ENCODE measurements around the gene FHIT. TPM values are rescaled to one million over a fixed set of nuclear protein-coding genes. Genes with fewer than 3 reads are reported as not detected.

Gene FHIT
- total and polyA plus RNA-seq, 10 of the 15 experiments (the other 5 are each of a cell fraction or from before 2014, with no cell fraction given): 4.2 to 14.9 (median 9.4) TPM

GRCh38 chr3:59990915-59991314 lies 1260.3 kb downstream of the FHIT start (continued):
- no peak for TF ChIP-seq ZBTB40 (IDR thresholded peaks at IDR 0.05; ENCODE audit: borderline replicate concordance)

- Histone ChIP-seq H3K27me3 (replicated peaks in 1 of 2; ENCODE audit: control insufficient read depth in 2 of 2, insufficient read depth in 2 of 2, low read length in 1 of 2) (no peaks in the 10 kb centered on the region), H3K9me3 (replicated peaks; ENCODE audit: control insufficient read depth, insufficient read depth, low read length) (no peaks in the 10 kb centered on the region), H3K4me3 (no peak overlapping the region), H3K79me2 (ENCODE audit: control insufficient read depth, insufficient read depth, low read length) (no peaks in the 10 kb centered on the region), H2AFZ (ENCODE audit: control insufficient read depth, low read depth, low read length) (no peak overlapping the region), H3K4me2 (ENCODE audit: control insufficient read depth, insufficient read depth) (no peak overlapping the region), H4K20me1 (ENCODE audit: control insufficient read depth, insufficient read depth) (no peaks in the 10 kb centered on the region), H3K9ac (ENCODE audit: control insufficient read depth, insufficient read depth, low read length) (no peak overlapping the region), H3K36me3 (ENCODE audit: control insufficient read depth in 2 of 2, insufficient read depth in 2 of 2, low read length in 1 of 2) (no peaks in the 10 kb centered on the region), H3K27ac (ENCODE audit: control insufficient read depth, insufficient read depth) (no peak overlapping the region), H3K4me1 (ENCODE audit: control insufficient read depth, insufficient read depth, low read length) (peaks cover 4% of the 10 kb centered on the region; the same call in 1 of the 2 replicates)
- FAIRE-seq (no peak), ATAC-seq (no peak), DNase-seq (ENCODE audit: low read depth, low spot score) (no peak)
- in situ Hi-C loops (cut with MboI): no loop called here
- WGBS (ENCODE audit: insufficient coverage, insufficient replicate concordance, low lambda C conversion rate, missing lambda C conversion rate): 50% methylated on average over 3 of the region's 3 CpGs
- ChIA-PET CTCF (interaction anchor here (0.7 to 1.1 kb wide), 3 partner anchors 12 to 31 kb away, joined by 3 to 4 read pairs (median 3); no protein-coding TSS in a partner anchor), POLR2A (interaction anchor here (1.0 kb wide), 1 partner anchor 42 kb away, joined by 3 read pairs; no protein-coding TSS in a partner anchor), RAD21 (ENCODE audit: unreplicated experiment) (no interaction called here), SMC1A (ENCODE audit: uncharacterized antibody, unreplicated experiment) (interaction anchor here (0.7 kb wide), 1 partner anchor 10 kb away, joined by 3 read pairs; no protein-coding TSS in a partner anchor)
- intact Hi-C loops (cut with micrococcal nuclease; ENCODE audit: unreplicated experiment): no loop called here
- BruUV-seq (replicated peaks): no TSS peak
- TF ChIP-seq ZNF622 (IDR thresholded peaks at IDR 0.05) (no peak), SPI1 (IDR thresholded peaks at IDR 0.05; ENCODE audit: borderline replicate concordance, insufficient read depth, low read depth, low read length) (no peak), MAX (IDR thresholded peaks at IDR 0.05; ENCODE audit: low read depth, low read length) (no peak), ZBTB4 (CRISPR knock-in tag; IDR thresholded peaks at IDR 0.05) (no peak), FOS (IDR thresholded peaks at IDR 0.05; ENCODE audit: borderline replicate concordance, extremely low read depth, insufficient read length) (no peak), NKRF (conservative IDR thresholded peaks at IDR 0.05) (no peak), CTCF (IDR thresholded peaks at IDR 0.05 in 2 of 3, conservative IDR thresholded peaks at IDR 0.05 in 1 of 3; ENCODE audit: control insufficient read depth in 2 of 3, extremely low read depth in 1 of 3, insufficient read depth in 1 of 3, low read depth in 3 of 3, low read length in 3 of 3) (no peak)
These were observed 1268.7 kb downstream of the FHIT start for GRCh38 chr3:59982510-59982909.
